Subcutaneous abdominal adipose tissue (tissue), 5 donors: ENCODE results near the gene CDK5RAP2.
"Not testable (repeated sequence)": the region's sequence is repeated elsewhere in the genome, so short reads cannot be mapped to it uniquely, and the experiment has no call there.

ENCODE experiments used
- H3K27ac ChIP-seq: one replicate; pipeline ENCODE4 v1.7.0; 2013; ENCODE audit warnings: low read depth, mild to moderate bottlenecking, inconsistent platforms, low read length, moderate library complexity
- H3K27me3 ChIP-seq, 5 donors: one replicate each; pipeline ENCODE4 v1.7.0; 2013; ENCODE audit warnings: low read length in 5 of 5, inconsistent platforms in 1 of 5; ENCODE audit not compliant: control insufficient read depth in 5 of 5, insufficient read depth in 4 of 5
- H3K36me3 ChIP-seq, 5 donors: one replicate each; pipeline ENCODE4 v1.7.0; 2013; ENCODE audit warnings: low read length in 5 of 5; ENCODE audit not compliant: control insufficient read depth in 5 of 5, insufficient read depth in 5 of 5
- H3K4me1 ChIP-seq, 5 donors: one replicate each; pipeline ENCODE4 v1.7.0; 2013; ENCODE audit warnings: low read length in 5 of 5, mild to moderate bottlenecking in 3 of 5, moderate library complexity in 1 of 5; ENCODE audit not compliant: control insufficient read depth in 5 of 5, insufficient read depth in 5 of 5
- H3K4me3 ChIP-seq, 5 donors: one replicate each; pipeline ENCODE4 v1.7.0; 2013; ENCODE audit warnings: low read length in 5 of 5, low read depth in 1 of 5
- H3K9ac ChIP-seq, 5 donors: one replicate each; pipeline ENCODE4 v1.7.0; 2013; ENCODE audit warnings: low read length in 5 of 5, mild to moderate bottlenecking in 4 of 5, moderate library complexity in 3 of 5
- H3K9me3 ChIP-seq, 5 donors: one replicate each; pipeline ENCODE4 v1.7.0; 2013; ENCODE audit warnings: low read length in 5 of 5; ENCODE audit not compliant: control insufficient read depth in 5 of 5
- donor health status: healthy.
- donor health status: healthy.
- donor health status: healthy.
- donor health status: healthy.
- donor health status: healthy.

CDK5RAP2 gene

GRCh38 chr9:120465685-120466407 is 114.1 kb downstream of the CDK5RAP2 start:
- H3K36me3 ChIP-seq = peaks cover 6 to 35% (median 25%) of the 10 kb centered on the region in 5 donors
- H3K4me1 ChIP-seq = peaks cover 0 to 17% (median 0%) of the 10 kb centered on the region in 5 donors
- H3K27me3 ChIP-seq = no peaks in the 10 kb centered on the region
- no peaks in the 10 kb centered on the region for H3K9me3 ChIP-seq
- H3K4me3 ChIP-seq = no peak overlapping the region
- H3K27ac ChIP-seq = no peak overlapping the region
- H3K9ac ChIP-seq = no peak overlapping the region

GRCh38 chr9:120464887-120465421 is 115.0 kb downstream of the CDK5RAP2 start:
- no peaks in the 10 kb centered on the region for H3K27me3 ChIP-seq
- no peak overlapping the region for H3K9ac ChIP-seq
- no peak overlapping the region for H3K27ac ChIP-seq
- H3K4me3 ChIP-seq = no peak overlapping the region
- no peaks in the 10 kb centered on the region for H3K9me3 ChIP-seq
- H3K4me1 ChIP-seq = peaks cover 0 to 17% (median 0%) of the 10 kb centered on the region in 5 donors
- peaks cover 6 to 33% (median 22%) of the 10 kb centered on the region in 5 donors for H3K36me3 ChIP-seq

GRCh38 chr9:120464176-120464886 is 115.6 kb downstream of the CDK5RAP2 start:
- Histone ChIP-seq H3K36me3 (peaks cover 9 to 35% (median 23%) of the 10 kb centered on the region in 5 donors), H3K4me3 (no peak overlapping the region), H3K9ac (no peak overlapping the region), H3K27me3 (no peaks in the 10 kb centered on the region), H3K27ac (no peak overlapping the region), H3K4me1 (peaks cover 0 to 17% (median 0%) of the 10 kb centered on the region in 5 donors), H3K9me3 (no peaks in the 10 kb centered on the region)

- Histone ChIP-seq H3K4me1 (peaks cover 0 to 17% (median 0%) of the 10 kb centered on the region in 5 donors), H3K27me3 (no peaks in the 10 kb centered on the region), H3K9ac (no peak overlapping the region), H3K4me3 (no peak overlapping the region), H3K27ac (no peak overlapping the region), H3K9me3 (no peaks in the 10 kb centered on the region), H3K36me3 (peaks cover 14 to 40% (median 25%) of the 10 kb centered on the region in 5 donors)
These were observed 116.2 kb downstream of the CDK5RAP2 start for GRCh38 chr9:120463765-120464164.

- H3K9me3 ChIP-seq, H3K9ac ChIP-seq, H3K27ac ChIP-seq, H3K4me3 ChIP-seq, H3K27me3 ChIP-seq: not testable (repeated sequence)
- H3K4me1 ChIP-seq = peaks cover 0 to 17% (median 0%) of the 10 kb centered on the region in 5 donors
- H3K36me3 ChIP-seq = peaks cover 18 to 45% (median 29%) of the 10 kb centered on the region in 5 donors
These were observed 118.3 kb downstream of the CDK5RAP2 start for GRCh38 chr9:120461677-120462076.

GRCh38 chr9:120456218-120456617 is 123.7 kb downstream of the CDK5RAP2 start:
- Histone ChIP-seq H3K36me3 (peaks cover 34 to 73% (median 54%) of the 10 kb centered on the region in 5 donors), H3K4me3 (no peak overlapping the region)

GRCh38 chr9:120454467-120454866 is 125.5 kb downstream of the CDK5RAP2 start:
- Histone ChIP-seq H3K4me3 (no peak overlapping the region), H3K4me1 (no peaks in the 10 kb centered on the region), H3K27me3 (no peaks in the 10 kb centered on the region), H3K9ac (no peak overlapping the region), H3K9me3 (peaks cover 0 to 5% (median 4%) of the 10 kb centered on the region in 5 donors), H3K27ac (no peak overlapping the region), H3K36me3 (peaks cover 36 to 72% (median 55%) of the 10 kb centered on the region in 5 donors)

More at GRCh38 chr9:120456218-120456617, 123.7 kb downstream of the CDK5RAP2 start:
- Histone ChIP-seq H3K27me3 (no peaks in the 10 kb centered on the region), H3K9me3 (peaks cover 0 to 5% (median 4%) of the 10 kb centered on the region in 5 donors), H3K27ac (no peak overlapping the region), H3K9ac (no peak overlapping the region), H3K4me1 (no peaks in the 10 kb centered on the region)

- peaks cover 0 to 5% (median 4%) of the 10 kb centered on the region in 5 donors for H3K9me3 ChIP-seq
- H3K36me3 ChIP-seq = peaks cover 30 to 67% (median 55%) of the 10 kb centered on the region in 5 donors
- no peak overlapping the region for H3K4me3 ChIP-seq
- H3K9ac ChIP-seq = no peak overlapping the region
- H3K27ac ChIP-seq = no peak overlapping the region
- no peaks in the 10 kb centered on the region for H3K4me1 ChIP-seq
- no peaks in the 10 kb centered on the region for H3K27me3 ChIP-seq
These were observed 126.2 kb downstream of the CDK5RAP2 start for GRCh38 chr9:120453792-120454191.

- no peak overlapping the region for H3K9ac ChIP-seq
- H3K27ac ChIP-seq = no peak overlapping the region
- no peak overlapping the region for H3K4me3 ChIP-seq
- peaks cover 0 to 5% (median 4%) of the 10 kb centered on the region in 5 donors for H3K9me3 ChIP-seq
- no peaks in the 10 kb centered on the region for H3K27me3 ChIP-seq
- no peaks in the 10 kb centered on the region for H3K4me1 ChIP-seq
- H3K36me3 ChIP-seq = peaks cover 26 to 61% (median 46%) of the 10 kb centered on the region in 5 donors
These were observed 127.3 kb downstream of the CDK5RAP2 start for GRCh38 chr9:120452631-120453030.

GRCh38 chr9:120450916-120451315 is 129.1 kb downstream of the CDK5RAP2 start:
- Histone ChIP-seq H3K27me3 (no peaks in the 10 kb centered on the region), H3K9me3 (peaks cover 0 to 2% (median under 1%) of the 10 kb centered on the region in 5 donors), H3K9ac (no peak overlapping the region), H3K36me3 (peaks cover 16 to 58% (median 34%) of the 10 kb centered on the region in 5 donors), H3K4me3 (no peak overlapping the region), H3K27ac (no peak overlapping the region), H3K4me1 (no peaks in the 10 kb centered on the region)
